Neural cell (in vitro differentiated cells): ENCODE data around the gene CEACAM3.

Source experiments
- EP300 ChIP-seq: fragments of 450-650 bp; conservative IDR thresholded peaks from 2 replicates; pipeline ENCODE4 v1.6.1; 2014; ENCODE audit warnings: antibody characterized with exemption, mild to moderate bottlenecking, moderate library complexity; ENCODE audit not compliant: poor library complexity, severe bottlenecking
- EZH2 ChIP-seq: fragments of 200-600, 300-800 bp; shearing (Covaris generic), sonication (generic); IDR thresholded peaks from 2 replicates; pipeline ENCODE4 v1.6.1; 2014; ENCODE audit warnings: antibody characterized with exemption, low read length, borderline replicate concordance, mild to moderate bottlenecking; ENCODE audit not compliant: insufficient read depth, poor library complexity, severe bottlenecking
- MXI1 ChIP-seq: fragments of 450-650 bp; conservative IDR thresholded peaks from 2 replicates; pipeline ENCODE4 v1.6.1; 2014; ENCODE audit warnings: antibody characterized with exemption, mild to moderate bottlenecking; ENCODE audit not compliant: poor library complexity, severe bottlenecking
- POLR2AphosphoS5 ChIP-seq: IDR thresholded peaks from 2 replicates; pipeline ENCODE4 v1.6.1; 2012
- SMC3 ChIP-seq: fragments of 450-650 bp; conservative IDR thresholded peaks from 2 replicates; pipeline ENCODE4 v1.6.1; 2014; ENCODE audit warnings: antibody characterized with exemption, mild to moderate bottlenecking, moderate library complexity; ENCODE audit not compliant: poor library complexity
- TF ChIP-seq, protein P1 (sequence below): fragments of 450-650 bp; IDR thresholded peaks from 2 replicates; pipeline ENCODE4 v1.5.1; 2014; ENCODE audit warnings: antibody characterized with exemption, mild to moderate bottlenecking, moderate library complexity; ENCODE audit not compliant: poor library complexity, severe bottlenecking
- TF ChIP-seq, protein P2 (sequence below): IDR thresholded peaks from 2 replicates; pipeline ENCODE4 v1.6.1; 2012; ENCODE audit warnings: borderline replicate concordance

DNA sequence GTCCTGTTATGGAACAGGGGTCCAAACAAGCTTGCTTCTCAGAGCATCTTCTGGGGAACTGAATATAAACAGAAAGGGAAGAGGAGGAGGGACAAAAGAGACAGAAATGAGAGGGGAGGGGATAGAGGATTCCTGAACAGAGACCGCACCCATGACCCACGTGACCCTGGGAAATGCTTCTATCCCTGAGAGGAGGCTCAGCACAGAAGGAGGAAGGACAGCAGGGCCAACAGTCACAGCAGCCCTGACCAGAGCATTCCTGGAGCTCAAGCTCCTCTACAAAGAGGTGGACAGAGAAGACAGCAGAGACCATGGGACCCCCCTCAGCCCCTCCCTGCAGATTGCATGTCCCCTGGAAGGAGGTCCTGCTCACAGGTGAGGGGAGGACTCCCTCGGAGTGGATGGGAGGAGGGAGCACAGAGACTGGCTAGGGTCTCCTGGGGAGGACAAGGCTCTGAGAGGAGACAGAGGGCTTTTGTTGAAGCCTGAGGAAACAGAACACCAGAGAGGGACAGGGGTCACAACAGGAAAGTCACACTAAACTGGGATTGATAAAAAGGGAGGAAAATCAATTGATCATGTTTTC is 41.0 kb upstream of the CEACAM3 start, which contains the start of gene CEACAM6:
- TF ChIP-seq EZH2 (no peak), SMC3 (no peak), MXI1 (no peak), EP300 (no peak), POLR2AphosphoS5 (no peak)
- TF ChIP-seq, protein P1, sequence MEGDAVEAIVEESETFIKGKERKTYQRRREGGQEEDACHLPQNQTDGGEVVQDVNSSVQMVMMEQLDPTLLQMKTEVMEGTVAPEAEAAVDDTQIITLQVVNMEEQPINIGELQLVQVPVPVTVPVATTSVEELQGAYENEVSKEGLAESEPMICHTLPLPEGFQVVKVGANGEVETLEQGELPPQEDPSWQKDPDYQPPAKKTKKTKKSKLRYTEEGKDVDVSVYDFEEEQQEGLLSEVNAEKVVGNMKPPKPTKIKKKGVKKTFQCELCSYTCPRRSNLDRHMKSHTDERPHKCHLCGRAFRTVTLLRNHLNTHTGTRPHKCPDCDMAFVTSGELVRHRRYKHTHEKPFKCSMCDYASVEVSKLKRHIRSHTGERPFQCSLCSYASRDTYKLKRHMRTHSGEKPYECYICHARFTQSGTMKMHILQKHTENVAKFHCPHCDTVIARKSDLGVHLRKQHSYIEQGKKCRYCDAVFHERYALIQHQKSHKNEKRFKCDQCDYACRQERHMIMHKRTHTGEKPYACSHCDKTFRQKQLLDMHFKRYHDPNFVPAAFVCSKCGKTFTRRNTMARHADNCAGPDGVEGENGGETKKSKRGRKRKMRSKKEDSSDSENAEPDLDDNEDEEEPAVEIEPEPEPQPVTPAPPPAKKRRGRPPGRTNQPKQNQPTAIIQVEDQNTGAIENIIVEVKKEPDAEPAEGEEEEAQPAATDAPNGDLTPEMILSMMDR = no peak
- TF ChIP-seq, protein P2, sequence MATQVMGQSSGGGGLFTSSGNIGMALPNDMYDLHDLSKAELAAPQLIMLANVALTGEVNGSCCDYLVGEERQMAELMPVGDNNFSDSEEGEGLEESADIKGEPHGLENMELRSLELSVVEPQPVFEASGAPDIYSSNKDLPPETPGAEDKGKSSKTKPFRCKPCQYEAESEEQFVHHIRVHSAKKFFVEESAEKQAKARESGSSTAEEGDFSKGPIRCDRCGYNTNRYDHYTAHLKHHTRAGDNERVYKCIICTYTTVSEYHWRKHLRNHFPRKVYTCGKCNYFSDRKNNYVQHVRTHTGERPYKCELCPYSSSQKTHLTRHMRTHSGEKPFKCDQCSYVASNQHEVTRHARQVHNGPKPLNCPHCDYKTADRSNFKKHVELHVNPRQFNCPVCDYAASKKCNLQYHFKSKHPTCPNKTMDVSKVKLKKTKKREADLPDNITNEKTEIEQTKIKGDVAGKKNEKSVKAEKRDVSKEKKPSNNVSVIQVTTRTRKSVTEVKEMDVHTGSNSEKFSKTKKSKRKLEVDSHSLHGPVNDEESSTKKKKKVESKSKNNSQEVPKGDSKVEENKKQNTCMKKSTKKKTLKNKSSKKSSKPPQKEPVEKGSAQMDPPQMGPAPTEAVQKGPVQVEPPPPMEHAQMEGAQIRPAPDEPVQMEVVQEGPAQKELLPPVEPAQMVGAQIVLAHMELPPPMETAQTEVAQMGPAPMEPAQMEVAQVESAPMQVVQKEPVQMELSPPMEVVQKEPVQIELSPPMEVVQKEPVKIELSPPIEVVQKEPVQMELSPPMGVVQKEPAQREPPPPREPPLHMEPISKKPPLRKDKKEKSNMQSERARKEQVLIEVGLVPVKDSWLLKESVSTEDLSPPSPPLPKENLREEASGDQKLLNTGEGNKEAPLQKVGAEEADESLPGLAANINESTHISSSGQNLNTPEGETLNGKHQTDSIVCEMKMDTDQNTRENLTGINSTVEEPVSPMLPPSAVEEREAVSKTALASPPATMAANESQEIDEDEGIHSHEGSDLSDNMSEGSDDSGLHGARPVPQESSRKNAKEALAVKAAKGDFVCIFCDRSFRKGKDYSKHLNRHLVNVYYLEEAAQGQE = no peak
